Stimulated activated CD4-positive, alpha-beta T cell treated with anti-CD3 and anti-CD28 coated beads, TNF-alpha, amount 100 ng/mL, for 48 hours (primary cell): Measurements from ENCODE around the gene CLPSL1.
A peak's percentile ranks its signal among the peaks of the same experiment; 100 is the strongest.

Experiments used
- DNase-seq, 3 donors: peaks; one replicate each; pipeline ENCODE4 v3.0.0-alpha.2; 2020; ENCODE audit warnings: low read depth in 3 of 3

Gene CLPSL1

DNA sequence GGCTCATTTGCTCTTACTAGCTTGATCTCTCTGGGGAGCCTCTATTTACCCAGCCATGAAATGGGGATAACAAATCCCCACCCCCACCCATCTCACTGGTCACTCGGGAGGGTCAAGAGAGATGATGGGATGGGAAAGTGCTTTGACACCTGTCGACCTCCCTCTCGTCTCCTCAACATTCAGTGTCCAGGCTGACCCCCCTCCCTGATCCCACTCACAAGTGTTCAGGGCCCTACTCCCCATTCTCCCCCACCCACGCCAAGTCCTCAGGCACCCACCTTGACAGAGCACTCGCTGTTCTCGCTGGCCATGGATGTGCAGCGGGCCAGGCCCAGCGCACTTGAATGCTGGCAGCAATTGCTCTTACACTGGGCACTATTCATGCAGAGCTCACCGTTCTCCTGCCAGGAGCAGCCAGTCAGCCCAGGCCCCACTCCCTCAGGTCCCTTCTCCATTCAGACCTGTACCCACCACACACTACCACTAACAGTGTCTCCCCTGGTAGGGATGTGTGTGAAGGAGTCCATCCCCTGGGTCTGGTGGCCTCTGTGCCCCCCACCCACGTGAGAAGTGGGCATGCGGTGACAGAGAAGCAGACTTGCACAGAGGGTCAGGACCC lies 14.7 kb downstream of the CLPSL1 start:
- DNase-seq: no peak

DNA sequence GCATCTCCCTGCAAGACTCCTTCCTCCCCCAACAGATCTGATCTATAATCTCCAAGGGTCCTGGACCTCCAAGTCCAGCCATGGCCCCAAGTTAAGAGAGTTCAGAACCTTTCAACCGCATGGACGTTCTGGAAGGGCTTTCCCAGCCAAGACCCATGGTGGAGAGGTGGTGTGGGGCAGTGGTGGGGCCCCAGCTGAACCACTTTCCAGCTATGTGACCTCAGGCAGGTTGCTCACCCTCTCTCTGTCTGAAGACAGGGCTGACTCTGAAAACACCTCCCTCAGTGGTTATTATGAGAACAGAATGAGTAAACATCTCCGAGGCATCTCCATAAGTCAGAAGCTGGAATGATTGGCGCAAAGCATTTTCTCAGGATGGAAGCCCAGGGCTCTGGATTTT lies 15.4 kb downstream of the CLPSL1 start:
- DNase-seq: no peak

DNA sequence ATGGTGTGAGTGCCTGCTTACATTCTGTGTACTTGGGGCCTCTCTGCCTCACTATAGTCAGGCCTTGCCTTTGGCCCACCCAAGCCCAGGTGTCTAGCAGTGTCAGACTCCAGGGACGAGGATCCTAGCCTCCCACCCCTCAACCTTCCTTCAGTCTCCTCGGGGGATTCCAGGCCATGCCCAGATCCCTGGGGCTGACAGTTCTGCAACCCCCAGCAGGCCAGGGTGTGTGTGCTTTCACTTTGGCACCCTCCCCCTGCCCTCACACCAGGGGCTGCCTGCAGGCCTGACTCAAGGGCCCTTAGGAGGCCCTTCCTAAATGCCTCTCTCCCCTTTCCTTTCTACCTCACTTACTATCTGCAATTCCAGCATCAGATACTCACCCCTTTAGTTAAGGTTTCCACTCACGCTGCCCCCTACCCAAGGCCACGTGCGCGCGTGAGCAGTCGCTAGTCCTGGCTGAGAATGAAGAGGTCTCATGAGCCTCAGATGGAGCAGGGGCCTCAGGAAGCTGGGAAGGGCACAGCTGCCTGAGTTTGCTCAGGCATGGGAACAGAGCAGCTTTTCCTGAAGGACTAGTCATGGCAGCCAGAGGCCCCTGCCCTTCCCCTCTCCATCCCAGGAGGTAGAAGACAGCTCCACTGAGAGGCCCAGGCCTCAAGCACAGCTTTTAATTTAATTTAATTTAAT lies 17.2 kb downstream of the CLPSL1 start:
- DNase-seq: no peak

DNA sequence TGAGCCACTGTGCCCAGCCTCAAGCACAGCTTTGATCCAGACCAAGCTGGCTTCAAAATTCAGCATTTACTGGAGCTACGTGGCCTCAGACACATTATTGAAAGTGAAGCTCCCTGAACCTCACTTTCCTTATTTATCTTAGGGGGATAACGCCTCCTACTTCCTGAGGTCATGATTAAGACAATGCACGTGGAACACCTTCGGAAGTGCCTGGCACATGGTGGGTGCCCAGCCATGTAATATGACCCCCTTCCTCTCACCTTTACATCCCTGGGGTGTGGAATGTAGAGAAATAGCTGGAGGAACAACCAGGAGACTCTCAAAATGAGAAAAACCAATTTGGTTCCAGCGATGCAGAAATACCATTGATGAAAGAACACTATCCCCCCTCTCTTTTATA lies 17.9 kb downstream of the CLPSL1 start:
- no peak for DNase-seq

DNA sequence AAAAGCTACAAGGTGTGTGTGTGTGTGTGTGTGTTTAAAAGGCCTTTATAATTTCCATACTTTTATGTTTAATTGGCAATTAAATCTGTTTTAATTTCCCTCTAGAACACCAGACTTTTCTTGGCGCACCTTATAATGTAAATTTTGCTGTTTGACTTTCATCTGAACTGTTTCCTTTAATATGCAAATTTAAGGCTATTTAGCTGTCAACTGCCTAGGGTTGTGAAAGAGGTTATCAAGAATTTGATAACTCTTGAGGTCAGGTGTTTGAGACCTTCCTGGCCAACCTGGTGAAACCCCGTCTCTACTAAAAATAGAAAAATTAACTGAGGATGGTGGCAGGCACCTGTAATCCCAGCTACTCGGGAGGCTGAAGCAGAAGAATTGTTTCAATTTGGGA lies 20.3 kb downstream of the CLPSL1 start:
- no peak for DNase-seq

DNA sequence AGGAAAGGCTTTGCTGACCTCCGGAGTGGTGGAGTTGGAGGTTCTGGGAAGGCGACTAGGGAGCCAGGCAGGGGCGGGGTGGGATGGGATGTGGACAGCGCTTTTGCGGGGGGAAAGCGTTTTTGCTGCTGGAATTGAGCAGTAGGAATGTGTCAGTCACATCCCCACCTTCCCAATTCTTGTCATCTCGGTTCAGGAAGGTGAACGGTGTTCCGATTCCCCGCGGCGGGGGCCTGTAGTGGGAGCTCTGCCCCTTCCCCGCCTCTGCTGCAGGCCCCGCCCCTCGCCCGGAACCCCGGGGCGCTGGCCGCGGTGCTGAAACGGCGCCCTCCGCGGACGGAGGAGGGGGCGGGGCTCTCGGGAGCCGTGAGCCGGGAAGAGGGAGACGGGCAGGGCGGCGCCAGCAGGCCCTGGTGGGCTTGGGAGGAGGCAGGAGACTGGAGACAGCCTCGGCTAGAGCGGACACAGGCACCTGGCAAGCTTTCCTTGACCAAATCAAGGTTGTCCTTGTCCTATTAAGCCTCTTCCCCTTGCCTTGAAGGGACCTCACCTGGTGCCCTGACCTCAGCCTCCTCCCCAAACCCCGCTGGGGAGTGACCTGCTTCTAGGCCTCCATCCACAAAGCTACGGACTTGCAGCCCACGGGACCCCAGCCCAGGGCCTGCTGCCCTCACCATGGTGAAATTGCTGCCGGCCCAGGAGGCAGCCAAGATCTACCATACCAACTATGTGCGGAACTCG lies 24.3 kb downstream of the CLPSL1 start, which contains the start of gene LHFPL5:
LHFPL5 (plus strand) TSS at position 357 of the 741 bp plus-strand sequence; CDS start at position 676, 319 bp downstream.
- DNase-seq: peak in 2 of 3 donors; percentile 15 to 32

DNA sequence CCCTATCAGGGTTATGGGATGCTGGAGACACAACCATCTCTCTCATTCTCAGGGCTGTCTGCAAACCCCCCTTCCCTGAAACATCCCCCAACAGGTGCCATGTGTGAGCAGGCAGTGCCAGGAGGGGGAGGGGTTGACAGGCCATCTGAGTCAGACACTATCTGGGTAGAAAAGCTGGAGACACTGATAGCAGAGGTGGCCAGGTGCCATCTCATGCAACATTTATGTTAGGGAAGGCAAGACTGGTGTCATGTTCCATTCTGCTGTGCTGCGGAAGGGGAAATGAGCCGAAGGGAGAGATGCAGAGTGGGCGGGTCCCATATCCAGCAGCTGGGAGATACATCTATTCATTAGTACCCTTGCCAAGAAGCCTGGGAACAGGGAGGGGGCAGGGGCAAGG lies 27.9 kb downstream of the CLPSL1 start:
- DNase-seq: no peak

DNA sequence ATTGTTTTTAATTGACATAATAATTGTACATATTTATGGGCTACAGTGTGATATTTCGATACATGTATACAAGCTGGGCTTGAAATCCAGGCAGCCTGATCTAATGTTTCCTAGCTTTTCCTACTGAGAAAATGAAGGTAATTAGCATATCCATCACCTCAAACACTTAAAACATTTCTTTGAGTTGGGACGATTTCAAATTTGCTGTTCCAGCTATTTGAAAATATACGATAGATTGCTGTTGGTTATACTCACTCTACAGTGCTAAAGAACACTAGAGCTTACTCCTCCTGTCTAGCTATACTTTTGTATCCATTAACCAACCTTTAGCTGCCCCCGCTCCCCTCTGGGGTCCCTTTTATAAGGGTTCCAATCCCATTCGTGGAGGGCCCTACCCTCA lies 29.0 kb downstream of the CLPSL1 start:
- no peak for DNase-seq

DNA sequence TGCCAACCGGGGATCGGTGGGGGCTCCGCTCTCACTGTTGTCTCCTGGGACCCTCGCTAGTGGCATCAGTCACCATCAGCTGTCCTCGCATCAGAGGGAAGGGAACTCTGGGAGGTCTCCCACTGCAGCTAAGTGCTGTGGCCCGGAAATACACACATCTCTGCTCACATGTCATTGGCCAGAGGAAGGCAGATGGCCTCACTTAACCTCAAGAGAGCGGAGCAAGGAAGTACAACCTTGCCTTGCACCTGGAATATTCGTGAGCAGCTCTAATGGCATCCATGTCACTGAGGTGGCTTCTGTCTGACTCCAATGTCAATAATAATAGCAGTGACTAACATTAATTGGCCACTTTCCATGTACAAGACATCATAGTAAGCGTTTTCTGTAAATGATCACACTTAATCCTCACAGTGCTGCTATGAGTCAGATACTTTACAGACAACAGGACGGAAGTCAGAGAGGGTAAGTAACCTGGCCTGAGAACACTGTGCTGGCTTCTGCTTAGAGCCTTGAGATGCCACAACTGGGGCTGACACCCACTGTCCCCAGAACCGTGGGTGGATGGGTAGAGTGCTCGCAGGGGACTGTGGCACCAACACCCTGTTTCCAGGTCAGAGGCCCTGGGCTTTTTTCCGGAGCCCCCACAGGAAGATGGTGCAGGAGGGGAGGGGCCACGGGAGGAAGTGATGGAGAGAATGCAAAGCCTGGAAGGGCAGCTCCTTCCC lies 30.3 kb downstream of the CLPSL1 start:
- DNase-seq: no peak

DNA sequence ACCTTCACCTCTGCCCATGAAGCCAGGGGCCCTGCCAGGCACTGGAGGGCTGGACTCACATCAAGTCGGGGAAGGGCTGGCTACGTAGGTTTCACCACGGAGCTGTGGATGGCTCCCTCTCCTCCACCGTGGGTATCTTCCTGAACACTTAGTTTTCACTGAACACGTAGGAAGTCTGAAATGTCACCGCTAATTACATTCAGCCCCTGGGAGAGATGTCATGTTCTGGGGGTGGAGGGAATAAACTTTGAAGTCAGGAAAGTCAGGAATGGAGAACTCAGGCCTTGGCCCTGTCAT lies 30.8 kb downstream of the CLPSL1 start:
- DNase-seq: no peak

DNA sequence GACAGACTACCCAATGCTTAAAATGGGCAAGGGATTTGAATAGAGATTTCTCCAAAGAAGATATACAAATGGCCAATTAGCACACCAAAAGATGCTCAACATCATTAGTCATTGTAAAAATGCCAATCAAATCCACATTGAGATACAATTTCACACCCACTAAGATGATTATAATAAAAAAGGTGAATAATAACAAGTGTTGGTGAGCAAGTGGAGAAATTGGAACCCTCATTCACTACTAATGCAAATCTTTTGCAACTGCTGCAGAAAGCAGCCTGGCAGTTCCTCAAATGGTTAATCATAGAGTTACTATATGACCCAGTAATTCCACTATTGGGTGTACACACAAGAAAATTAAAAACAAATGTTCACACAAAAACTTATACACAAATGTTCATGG lies 36.7 kb downstream of the CLPSL1 start:
- no peak for DNase-seq

DNA sequence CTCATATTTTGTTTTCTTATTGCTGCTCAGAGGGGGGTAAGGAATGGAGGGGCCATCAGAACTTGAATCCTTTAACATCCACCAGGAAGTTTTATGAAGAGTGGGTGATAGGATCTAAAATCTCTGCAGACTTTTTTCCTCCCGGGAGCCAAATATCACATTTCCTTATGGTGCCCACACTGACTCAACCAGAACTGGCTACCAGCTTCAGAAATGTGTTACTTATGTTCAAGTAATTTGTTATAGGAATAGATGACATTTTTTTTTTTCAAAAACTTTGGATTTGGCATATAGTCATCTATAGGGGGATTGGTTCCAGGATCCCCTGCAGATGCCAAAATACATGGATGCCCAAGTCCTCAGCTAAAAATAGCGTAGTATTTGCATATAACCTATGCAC lies 42.8 kb downstream of the CLPSL1 start:
- DNase-seq: no peak

DNA sequence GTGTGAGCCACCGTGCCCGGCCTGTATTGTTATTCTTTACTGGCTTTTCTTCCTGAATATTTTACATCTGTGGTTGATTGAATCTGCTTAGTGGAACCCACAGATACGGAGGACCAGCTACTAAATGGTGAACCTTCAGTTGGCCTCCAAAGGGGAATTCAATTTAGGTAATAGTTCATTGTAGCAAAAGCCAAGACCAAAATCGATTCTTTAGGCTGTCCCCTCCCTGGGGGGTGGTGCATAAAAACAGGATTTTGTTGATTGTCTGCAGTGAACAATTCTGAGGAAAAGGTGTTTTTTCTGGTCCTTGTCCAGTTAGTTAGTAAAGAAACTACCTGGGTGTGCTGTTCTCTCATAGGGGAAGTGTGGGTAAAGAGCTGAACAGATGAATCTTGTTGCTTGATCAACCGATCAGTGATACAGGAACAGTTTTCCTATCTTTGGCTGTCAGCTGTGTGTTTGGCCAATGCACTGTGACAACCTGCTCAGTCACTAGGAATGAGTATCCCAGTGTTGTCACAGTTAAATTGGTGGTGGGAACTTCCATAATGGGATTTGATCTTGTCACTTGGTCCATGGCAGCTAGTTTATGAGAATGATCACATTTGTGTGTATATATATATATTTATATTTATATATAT lies 43.9 kb downstream of the CLPSL1 start:
- no peak for DNase-seq

DNA sequence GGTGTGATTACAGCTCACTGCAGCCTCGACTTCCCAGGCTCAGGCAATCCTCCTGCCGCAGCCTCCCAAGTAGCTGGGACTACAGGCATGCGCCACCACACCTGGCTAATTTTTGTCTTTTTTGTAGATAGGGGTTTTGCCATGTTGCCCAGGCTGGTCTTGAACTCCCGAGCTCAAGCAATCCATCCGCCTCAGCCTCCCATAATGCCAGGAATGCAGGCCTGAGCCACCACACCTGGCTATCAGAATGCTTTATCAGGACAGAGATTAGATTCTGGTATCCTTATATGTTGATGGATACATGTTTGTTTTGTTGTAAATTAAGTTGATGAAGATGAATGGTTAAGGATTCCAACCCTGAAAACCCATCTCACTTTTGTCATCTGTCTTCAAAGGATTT lies 48.5 kb downstream of the CLPSL1 start:
- DNase-seq: no peak

DNA sequence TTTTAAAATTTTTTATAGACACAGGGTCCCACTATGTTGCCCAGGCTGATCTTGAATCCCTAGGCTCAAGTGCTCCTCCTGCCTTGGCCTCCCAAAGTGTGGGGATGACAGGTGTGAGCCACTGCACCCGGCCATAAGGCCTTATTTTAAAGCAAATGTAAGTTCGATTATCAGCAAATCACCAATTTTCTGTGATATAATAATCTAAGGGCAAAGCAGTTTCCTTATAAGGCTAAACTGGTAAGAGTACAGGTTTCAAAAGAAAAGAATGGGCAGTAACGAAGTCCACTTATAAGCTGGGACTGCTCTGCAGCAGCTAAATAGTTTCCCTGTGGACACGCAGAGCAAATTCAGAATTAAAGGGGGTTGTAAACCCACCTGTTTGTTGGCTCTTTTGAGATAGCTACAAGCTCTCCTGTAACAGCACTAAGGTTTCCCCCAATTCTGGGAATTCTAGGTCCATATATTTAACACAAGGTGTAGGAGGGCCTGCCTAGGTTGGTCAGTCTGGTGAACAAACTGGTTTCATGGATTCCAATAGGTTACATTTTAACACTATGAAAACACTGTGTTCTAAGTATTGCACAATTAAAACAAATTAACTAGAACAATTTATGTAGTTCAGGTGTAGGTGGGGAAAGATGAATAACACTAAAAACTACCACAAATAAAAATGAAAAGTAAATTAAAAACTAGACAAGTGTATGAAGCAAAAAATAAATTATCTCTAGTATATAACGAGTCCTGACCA lies 50.6 kb downstream of the CLPSL1 start:
- DNase-seq: no peak

DNA sequence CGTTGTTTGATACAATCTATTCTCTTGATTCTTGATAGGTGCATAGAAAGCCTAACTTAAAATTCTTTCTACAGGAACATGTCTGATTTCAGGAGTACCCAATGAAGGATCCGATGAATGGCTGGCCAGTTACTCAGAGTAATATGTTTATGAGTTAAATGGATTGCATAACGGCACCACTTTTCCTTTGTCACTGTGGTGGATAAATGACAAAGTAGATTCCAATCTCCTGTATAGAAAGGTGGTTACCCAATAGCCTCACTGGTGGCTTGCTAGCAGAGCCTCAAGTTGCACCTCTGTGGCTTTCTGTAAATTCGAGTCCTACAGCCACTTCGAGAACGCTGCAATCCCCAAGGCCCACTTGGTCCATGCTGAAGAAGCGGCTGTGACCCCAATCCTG lies 52.7 kb downstream of the CLPSL1 start:
- DNase-seq: no peak
